H1 (cell line): ENCODE results near the gene ZNF143. TPM values are rescaled to one million over a fixed set of nuclear protein-coding genes. Genes with fewer than 3 reads are reported as not detected.

ENCODE experiments used
- CTCF ChIA-PET: fragments of 300-600 bp; sonication (Branson Sonifier 250); formaldehyde crosslinking; loops from one replicate; lab custom pipeline; 2021; ENCODE audit not compliant: partially characterized antibody; lab: Charles Lee
- POLR2A ChIA-PET: fragments of 300-600 bp; sonication (Branson Sonifier 250); formaldehyde crosslinking; loops from one replicate; lab custom pipeline; 2021; ENCODE audit warnings: inconsistent platforms; ENCODE audit not compliant: partially characterized antibody; lab: Charles Lee
- DNase-seq, 2 experiments: peaks; one replicate each; pipeline versions ENCODE4 v3.0.0 to v3.0.0-alpha.2; 2010 to 2022; ENCODE audit warnings: low spot score in 2 of 2, low read depth in 1 of 2, mixed read lengths in 1 of 2
- FAIRE-seq: peaks from 2 replicates; lab custom pipeline; 2011; peaks lifted over from hg19 to GRCh38; lab: Jason Lieb, UNC
- H2AFZ ChIP-seq: 2 replicates; pipeline ENCODE4 v1.8.1; 2012; ENCODE audit warnings: low read length, inconsistent platforms
- H2AK5ac ChIP-seq: 2 replicates; pipeline ENCODE4 v1.6.1; 2013; ENCODE audit warnings: low read depth, low read length
- H2BK120ac ChIP-seq: replicated peaks from 2 replicates; pipeline ENCODE3; 2013; ENCODE audit warnings: low read depth, low read length, inconsistent platforms
- H2BK12ac ChIP-seq: 2 replicates; pipeline ENCODE4 v1.6.1; 2013; ENCODE audit warnings: low read depth, low read length
- H2BK15ac ChIP-seq: 2 replicates; pipeline ENCODE4 v1.6.1; 2013; ENCODE audit warnings: low read length
- H2BK20ac ChIP-seq: 2 replicates; pipeline ENCODE4 v1.6.1; 2013; ENCODE audit warnings: low read length
- H2BK5ac ChIP-seq: 2 replicates; pipeline ENCODE4 v1.6.1; 2013; ENCODE audit warnings: low read depth, low read length
- H3K14ac ChIP-seq: 2 replicates; pipeline ENCODE4 v1.6.1; 2013; ENCODE audit warnings: inconsistent platforms; ENCODE audit not compliant: insufficient read length
- H3K18ac ChIP-seq: 2 replicates; pipeline ENCODE4 v1.6.1; 2013; ENCODE audit warnings: low read length; ENCODE audit errors: extremely low read depth
- H3K23ac ChIP-seq: 2 replicates; pipeline ENCODE4 v1.6.1; 2013; ENCODE audit warnings: inconsistent platforms; ENCODE audit not compliant: insufficient read length
- H3K23me2 ChIP-seq: 2 replicates; pipeline ENCODE4 v1.6.1; 2013; ENCODE audit warnings: low read depth, low read length
- H3K27ac ChIP-seq: 2 replicates; pipeline ENCODE4 v1.6.1; 2011; ENCODE audit warnings: low read depth, low read length, inconsistent platforms
- H3K27me3 ChIP-seq, 4 experiments: replicated peaks in 1 of 4; 1 replicate in 1 of 4; 2 replicates in 3 of 4; pipeline versions ENCODE4 v1.6.1 to v1.8.1; 2011 to 2013; ENCODE audit warnings: low read length in 3 of 4, mild to moderate bottlenecking in 3 of 4, inconsistent platforms in 2 of 4, mixed read lengths in 2 of 4, moderate library complexity in 1 of 4; ENCODE audit not compliant: control insufficient read depth in 3 of 4, insufficient read depth in 3 of 4; ENCODE audit errors: extremely low read depth in 1 of 4
- H3K36me3 ChIP-seq, 4 experiments: 2 replicates each; pipeline versions ENCODE4 v1.6.1 to v1.8.1; 2011 to 2013; ENCODE audit warnings: mild to moderate bottlenecking in 4 of 4, low read length in 3 of 4, moderate library complexity in 2 of 4, control low read depth in 1 of 4, inconsistent platforms in 1 of 4; ENCODE audit not compliant: insufficient read depth in 4 of 4, control insufficient read depth in 2 of 4
- H3K4ac ChIP-seq: replicated peaks from 2 replicates; pipeline ENCODE3; 2013; ENCODE audit warnings: low read length, low read depth, mixed read lengths, inconsistent platforms; ENCODE audit not compliant: insufficient read length
- H3K4me1 ChIP-seq, 4 experiments: replicated peaks in 1 of 4; 1 replicate in 1 of 4; 2 replicates in 3 of 4; pipeline versions ENCODE4 v1.6.1 to v1.8.1; 2011 to 2013; ENCODE audit warnings: low read length in 3 of 4, inconsistent platforms in 2 of 4, mixed read lengths in 1 of 4; ENCODE audit not compliant: insufficient read depth in 4 of 4, control insufficient read depth in 3 of 4
- H3K4me2 ChIP-seq, 2 experiments: 2 replicates each; pipeline versions ENCODE4 v1.6.1 to v1.8.1; 2011 to 2013; ENCODE audit warnings: low read depth in 2 of 2, low read length in 2 of 2, control low read depth in 1 of 2, inconsistent platforms in 1 of 2, mild to moderate bottlenecking in 1 of 2; ENCODE audit not compliant: insufficient read depth in 1 of 2
- H3K4me3 ChIP-seq, 4 experiments: fragments of 200-600, 300-600 bp in 1 of 4; sonication (generic), shearing (Covaris generic), sonication (Bioruptor Twin) in 1 of 4; 2 replicates each; pipeline versions ENCODE4 v1.5.1 to v1.8.1; 2011 to 2016; ENCODE audit warnings: low read length in 4 of 4, low read depth in 3 of 4, control low read depth in 2 of 4, inconsistent platforms in 2 of 4, mild to moderate bottlenecking in 2 of 4, mixed read lengths in 1 of 4, moderate library complexity in 1 of 4; ENCODE audit not compliant: insufficient read depth in 2 of 4; ENCODE audit errors: extremely low read depth in 1 of 4
- H3K56ac ChIP-seq: replicated peaks from 2 replicates; pipeline ENCODE3; 2013; ENCODE audit warnings: low read depth, mild to moderate bottlenecking, mixed read lengths, low read length, inconsistent platforms; ENCODE audit not compliant: insufficient read length
- H3K79me1 ChIP-seq: 2 replicates; pipeline ENCODE4 v1.6.1; 2013; ENCODE audit warnings: low read depth, low read length, control low read depth
- H3K79me2 ChIP-seq, 2 experiments: 2 replicates each; pipeline versions ENCODE4 v1.6.1 to v1.8.1; 2012 to 2013; ENCODE audit warnings: low read length in 2 of 2, mild to moderate bottlenecking in 2 of 2, inconsistent platforms in 1 of 2; ENCODE audit not compliant: insufficient read depth in 2 of 2, control insufficient read depth in 1 of 2
- H3K9ac ChIP-seq, 4 experiments: replicated peaks in 1 of 4; 1 replicate in 1 of 4; 2 replicates in 3 of 4; pipeline versions ENCODE4 v1.6.1 to v1.8.1; 2011 to 2013; ENCODE audit warnings: low read depth in 3 of 4, low read length in 3 of 4, control low read depth in 2 of 4, mild to moderate bottlenecking in 2 of 4, moderate library complexity in 2 of 4, inconsistent platforms in 1 of 4; ENCODE audit errors: extremely low read depth in 1 of 4
- H3K9me3 ChIP-seq, 2 experiments: 2 replicates each; pipeline versions ENCODE4 v1.6.1 to v1.8.1; 2012 to 2013; ENCODE audit warnings: mild to moderate bottlenecking in 2 of 2, moderate library complexity in 2 of 2, control low read depth in 1 of 2, inconsistent platforms in 1 of 2, low read depth in 1 of 2, low read length in 1 of 2, mixed read lengths in 1 of 2; ENCODE audit not compliant: insufficient read depth in 2 of 2
- H4K20me1 ChIP-seq, 2 experiments: replicated peaks in 1 of 2; 2 replicates each; pipeline versions ENCODE3 to v1.8.1; 2011 to 2013; ENCODE audit warnings: inconsistent platforms in 2 of 2, low read length in 2 of 2, mild to moderate bottlenecking in 1 of 2; ENCODE audit not compliant: insufficient read depth in 2 of 2, control insufficient read depth in 1 of 2
- H4K5ac ChIP-seq: 2 replicates; pipeline ENCODE4 v1.6.1; 2013; ENCODE audit warnings: low read length, low read depth, mixed read lengths, inconsistent platforms; ENCODE audit not compliant: insufficient read length
- H4K8ac ChIP-seq: 2 replicates; pipeline ENCODE4 v1.8.0; 2013; ENCODE audit warnings: mild to moderate bottlenecking, moderate library complexity, low read length, inconsistent platforms; ENCODE audit not compliant: insufficient read depth; ENCODE audit errors: extremely low read depth
- H4K91ac ChIP-seq: replicated peaks from 2 replicates; pipeline ENCODE3; 2013; ENCODE audit warnings: low read length, mixed read lengths, inconsistent platforms; ENCODE audit not compliant: insufficient read length
- BCL11A ChIP-seq, 2 experiments: IDR thresholded peaks; one replicate each; pipeline ENCODE4 v1.6.1; 2011; ENCODE audit warnings: low read depth in 2 of 2, low read length in 2 of 2, mild to moderate bottlenecking in 2 of 2
- BRCA1 ChIP-seq: IDR thresholded peaks from 2 replicates; pipeline ENCODE4 v1.6.1; 2012; ENCODE audit warnings: low read depth, low read length, improper control_type of control experiment
- CTCF ChIP-seq, 3 experiments: IDR thresholded peaks; 1 replicate in 2 of 3; 2 replicates in 1 of 3; pipeline versions ENCODE4 v1.5.1 to v1.6.1; 2011; ENCODE audit warnings: low read length in 3 of 3, mild to moderate bottlenecking in 3 of 3, inconsistent platforms in 2 of 3, low read depth in 1 of 3, moderate library complexity in 1 of 3; ENCODE audit not compliant: insufficient read depth in 1 of 3; ENCODE audit errors: control extremely low read depth in 1 of 3
- EGR1 ChIP-seq: IDR thresholded peaks from 2 replicates; pipeline ENCODE4 v1.6.1; 2011; ENCODE audit warnings: low read depth, low read length, borderline replicate concordance
- GABPA ChIP-seq: IDR thresholded peaks from 2 replicates; pipeline ENCODE4 v1.6.1; 2011; ENCODE audit warnings: mild to moderate bottlenecking, low read length, moderate library complexity, borderline replicate concordance; ENCODE audit not compliant: insufficient read depth
- JUN ChIP-seq: IDR thresholded peaks from 2 replicates; pipeline ENCODE4 v1.6.1; 2011; ENCODE audit warnings: low read depth, mild to moderate bottlenecking, improper control_type of control experiment, low read length
- KDM4A ChIP-seq: IDR thresholded peaks from one replicate; pipeline ENCODE4 v1.7.1; 2012; ENCODE audit warnings: low read depth, mild to moderate bottlenecking, moderate library complexity, low read length, inconsistent platforms; ENCODE audit not compliant: severe bottlenecking
- POLR2AphosphoS5 ChIP-seq: IDR thresholded peaks from 2 replicates; pipeline ENCODE4 v1.6.1; 2011; ENCODE audit warnings: low read depth, low read length
- SIX5 ChIP-seq: IDR thresholded peaks from 2 replicates; pipeline ENCODE4 v1.6.1; 2011; ENCODE audit warnings: mild to moderate bottlenecking, low read depth, low read length
- SUZ12 ChIP-seq: fragments of 200-600 bp; sonication (generic); IDR thresholded peaks from 2 replicates; pipeline ENCODE4 v1.6.1; 2012; ENCODE audit warnings: mild to moderate bottlenecking, inconsistent platforms, low read length, moderate library complexity, mixed read lengths
- WGBS, 2 experiments: shearing (Covaris generic) in 1 of 2; methylation state at CpG; one replicate each; pipeline versions ENCODE4 v1.1.6 to v1.1.7; 2013 to 2015; ENCODE audit warnings: low lambda C conversion rate in 2 of 2, mixed read lengths in 2 of 2, inconsistent platforms in 1 of 2, low coverage in 1 of 2, missing lambda C conversion rate in 1 of 2; ENCODE audit not compliant: insufficient replicate concordance in 2 of 2, insufficient coverage in 1 of 2, insufficient read length in 1 of 2; ENCODE audit errors: extremely low coverage in 1 of 2, missing lambda C conversion rate in 1 of 2; 5-methylcytosine and 5-hydroxymethylcytosine counted together
- polyA plus RNA-seq, 7 experiments: library from polyadenylated mRNA; depleted of rRNA in 3 of 7; stranded (reverse) in 5 of 7; unstranded in 2 of 7; fragments of >200 nt in 5 of 7; fragments of 200-250 nt in 2 of 7; gene quantifications; 1 replicate in 5 of 7; 2 replicates in 1 of 7; 4 replicates in 1 of 7; pipeline versions ENCODE4 v1.2.1 to v1.2.3, GENCODE V29; 2011 to 2013; ENCODE audit warnings: missing spikeins in 2 of 7, mixed read lengths in 2 of 7
- total RNA-seq: library from RNA; stranded (reverse); fragmentation: NEBNext Ultra II Directional; extraction: Animal tissue kit (Norgen Biotek cat#: 25700); gene quantifications from 2 replicates; pipeline ENCODE4 v1.2.1, GENCODE V29; 2021
- TF ChIP-seq, protein P1 (sequence below): IDR thresholded peaks from 2 replicates; pipeline ENCODE4 v1.6.1; 2011; ENCODE audit warnings: low read depth, mild to moderate bottlenecking, low read length; ENCODE audit not compliant: insufficient read depth

The ZNF143 gene
- total and polyA plus RNA-seq, 2 of the 8 experiments (the other 6 are each of a cell fraction or from before 2014, with no cell fraction given), result 43.0 to 69.2 TPM

- Histone ChIP-seq H2BK120ac (no peak overlapping the region), H3K79me1 (no peaks in the 10 kb centered on the region), H3K56ac (no peak overlapping the region), H3K4me1 (peaks cover 0 to 4% (median 2%) of the 10 kb centered on the region in 4 experiments; a peak in 4 of 7 replicates), H2BK12ac (no peak overlapping the region), H3K4ac (no peak overlapping the region), H2BK5ac (no peak overlapping the region), H3K36me3 (peaks cover 2 to 19% (median 4%) of the 10 kb centered on the region in 4 experiments; a peak in 6 of 8 replicates), H3K9ac (no peak overlapping the region), H3K14ac (no peak overlapping the region), H3K27me3 (no peaks in the 10 kb centered on the region), H3K4me3 (no peak overlapping the region), H3K79me2 (no peaks in the 10 kb centered on the region), H2AK5ac (no peak overlapping the region), H4K20me1 (no peaks in the 10 kb centered on the region), H3K18ac (no peak overlapping the region), H3K23me2 (no peaks in the 10 kb centered on the region), H2AFZ (no peak overlapping the region), H3K23ac (no peak overlapping the region), H3K4me2 (no peak overlapping the region), H3K9me3 (no peaks in the 10 kb centered on the region), H4K5ac (no peak overlapping the region), H4K8ac (no peak overlapping the region), H2BK15ac (no peak overlapping the region), H2BK20ac (no peak overlapping the region), H4K91ac (no peak overlapping the region), H3K27ac (no peak overlapping the region)
- FAIRE-seq, result no peak
- no peak for DNase-seq
- ChIA-PET POLR2A (interaction anchor here (0.9 to 1.3 kb wide), 2 partner anchors 67 to 85 kb away, joined by 3 read pairs; partner anchors contain the start of gene ZNF143), CTCF (interaction anchor here (1.3 kb wide), 1 partner anchor 10 kb away, joined by 5 read pairs; no protein-coding TSS in a partner anchor)
- 100% methylated on average over 1 of the region's 1 CpG; no CpG with 5 or more reads in 1 of the 2 experiments for WGBS, 2 experiments
- TF ChIP-seq SUZ12 (no peak), EGR1 (no peak), POLR2AphosphoS5 (no peak), BRCA1 (no peak), SIX5 (no peak), BCL11A (IDR thresholded peaks at IDR 0.05; ENCODE audit: low read depth in 2 of 2, low read length in 2 of 2) (no peak), JUN (no peak), CTCF (IDR thresholded peaks at IDR 0.05; ENCODE audit: control extremely low read depth in 1 of 3, insufficient read depth in 1 of 3, low read depth in 1 of 3, low read length in 3 of 3) (no peak), GABPA (no peak), KDM4A (no peak)
- TF ChIP-seq, protein P1, sequence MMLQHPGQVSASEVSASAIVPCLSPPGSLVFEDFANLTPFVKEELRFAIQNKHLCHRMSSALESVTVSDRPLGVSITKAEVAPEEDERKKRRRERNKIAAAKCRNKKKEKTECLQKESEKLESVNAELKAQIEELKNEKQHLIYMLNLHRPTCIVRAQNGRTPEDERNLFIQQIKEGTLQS, result no peak
Measured at GRCh38 chr11:9528136-9528501, 67.3 kb downstream of the ZNF143 start.
